Measurements from ENCODE around the gene DCAF8.

The DCAF8 gene

GRCh38 chr1:160251011-160251410 lies 11.3 kb downstream of the DCAF8 start:
- TF ChIP-seq CTCF (IDR thresholded peaks at IDR 0.05; ENCODE audit: extremely low read depth, missing control alignments) = no peak
- no peak for DNase-seq (ENCODE audit: low spot score)

- no peak for DNase-seq (ENCODE audit: low spot score)
- TF ChIP-seq CTCF (IDR thresholded peaks at IDR 0.05; ENCODE audit: extremely low read depth, missing control alignments) = no peak
Measured at GRCh38 chr1:160247053-160247452, 15.3 kb downstream of the DCAF8 start.

GRCh38 chr1:160245434-160245833 lies 16.9 kb downstream of the DCAF8 start:
- no peak for TF ChIP-seq CTCF (IDR thresholded peaks at IDR 0.05; ENCODE audit: extremely low read depth, missing control alignments)
- DNase-seq (ENCODE audit: low spot score) = no peak

- TF ChIP-seq CTCF (IDR thresholded peaks at IDR 0.05; ENCODE audit: extremely low read depth, missing control alignments) = no peak
- no peak for DNase-seq (ENCODE audit: low spot score)
Measured at GRCh38 chr1:160244209-160244608, 18.1 kb downstream of the DCAF8 start.

- no peak for TF ChIP-seq CTCF (IDR thresholded peaks at IDR 0.05; ENCODE audit: extremely low read depth, missing control alignments)
- DNase-seq (ENCODE audit: low spot score) = no peak
Measured at GRCh38 chr1:160243767-160244166, 18.6 kb downstream of the DCAF8 start.

- no peak for DNase-seq (ENCODE audit: low spot score)
Measured at GRCh38 chr1:160239582-160240299, 22.6 kb downstream of the DCAF8 start.

GRCh38 chr1:160238408-160238807 lies 23.9 kb downstream of the DCAF8 start:
- TF ChIP-seq CTCF (IDR thresholded peaks at IDR 0.05; ENCODE audit: extremely low read depth, missing control alignments) = no peak

More at GRCh38 chr1:160239582-160240299, 22.6 kb downstream of the DCAF8 start:
- no peak for TF ChIP-seq CTCF (IDR thresholded peaks at IDR 0.05; ENCODE audit: extremely low read depth, missing control alignments)

More at GRCh38 chr1:160238408-160238807, 23.9 kb downstream of the DCAF8 start:
- DNase-seq (ENCODE audit: low spot score) = no peak
